ENCODE measurements around the gene SMIM41.
"Not testable (repeated sequence)": the region's sequence is repeated elsewhere in the genome, so short reads cannot be mapped to it uniquely, and the experiment has no call there.

DNA sequence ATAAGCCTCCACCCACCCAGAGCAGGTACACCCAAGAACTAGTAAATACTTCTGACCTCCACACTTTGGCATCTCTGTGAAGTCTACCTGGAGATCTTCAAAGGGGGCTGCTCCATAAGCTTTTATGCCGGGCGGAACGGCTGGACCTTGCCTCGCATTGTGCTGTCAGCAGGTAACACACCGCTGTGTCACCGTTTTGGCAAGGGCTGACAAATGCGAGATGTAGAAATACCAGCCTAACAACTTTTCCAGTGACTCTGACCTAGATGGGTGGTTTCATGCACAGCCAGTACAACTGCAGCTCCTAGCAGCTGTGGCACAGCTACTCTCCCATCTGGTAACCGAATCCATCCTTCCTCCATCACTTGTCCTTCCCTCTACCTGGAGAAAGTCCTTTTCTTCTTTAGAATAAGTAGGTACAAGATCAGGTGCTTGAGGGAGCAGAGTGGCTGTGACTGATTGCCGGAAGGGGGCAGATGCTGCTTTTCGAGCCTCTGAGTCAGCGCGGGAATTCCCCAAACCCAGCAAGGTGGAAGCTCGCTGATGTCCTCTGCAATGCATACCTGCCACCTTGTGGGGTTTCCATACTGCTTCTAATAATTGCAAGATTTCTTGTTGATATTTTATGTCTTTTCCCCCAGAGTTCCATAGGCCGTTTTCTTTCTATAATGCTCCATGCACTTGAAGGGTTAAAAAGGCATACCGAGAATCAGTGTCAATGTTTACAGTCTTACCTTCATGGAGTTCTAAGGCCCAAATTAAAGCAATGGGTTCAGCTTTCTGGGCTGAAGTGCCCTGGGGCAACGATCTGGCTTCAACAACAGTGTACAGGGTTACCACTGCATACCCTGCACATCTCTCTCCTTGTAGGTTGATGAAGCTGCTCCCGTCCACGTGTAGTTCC lies 37.0 kb downstream of the SMIM41 start:
- TF ChIP-seq, protein P1, sequence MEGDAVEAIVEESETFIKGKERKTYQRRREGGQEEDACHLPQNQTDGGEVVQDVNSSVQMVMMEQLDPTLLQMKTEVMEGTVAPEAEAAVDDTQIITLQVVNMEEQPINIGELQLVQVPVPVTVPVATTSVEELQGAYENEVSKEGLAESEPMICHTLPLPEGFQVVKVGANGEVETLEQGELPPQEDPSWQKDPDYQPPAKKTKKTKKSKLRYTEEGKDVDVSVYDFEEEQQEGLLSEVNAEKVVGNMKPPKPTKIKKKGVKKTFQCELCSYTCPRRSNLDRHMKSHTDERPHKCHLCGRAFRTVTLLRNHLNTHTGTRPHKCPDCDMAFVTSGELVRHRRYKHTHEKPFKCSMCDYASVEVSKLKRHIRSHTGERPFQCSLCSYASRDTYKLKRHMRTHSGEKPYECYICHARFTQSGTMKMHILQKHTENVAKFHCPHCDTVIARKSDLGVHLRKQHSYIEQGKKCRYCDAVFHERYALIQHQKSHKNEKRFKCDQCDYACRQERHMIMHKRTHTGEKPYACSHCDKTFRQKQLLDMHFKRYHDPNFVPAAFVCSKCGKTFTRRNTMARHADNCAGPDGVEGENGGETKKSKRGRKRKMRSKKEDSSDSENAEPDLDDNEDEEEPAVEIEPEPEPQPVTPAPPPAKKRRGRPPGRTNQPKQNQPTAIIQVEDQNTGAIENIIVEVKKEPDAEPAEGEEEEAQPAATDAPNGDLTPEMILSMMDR (IDR thresholded peaks at IDR 0.05), result not testable (repeated sequence)
- TF ChIP-seq REST (IDR thresholded peaks at IDR 0.05; ENCODE audit: insufficient read depth in 1 of 2, low read depth in 2 of 2, low read length in 1 of 2); POLR2AphosphoS5 (IDR thresholded peaks at IDR 0.05; ENCODE audit: low read depth, low read length); SIN3A (IDR thresholded peaks at IDR 0.05; ENCODE audit: borderline replicate concordance, insufficient read depth, low read depth, low read length); TCF7L2 (IDR thresholded peaks at IDR 0.05; ENCODE audit: low read depth, low read length): not testable (repeated sequence)

Data from Panc1 (cell line).